Measurements from ENCODE around the gene ATP6V1B1. TPM values are rescaled to one million over a fixed set of nuclear protein-coding genes. Genes with fewer than 3 reads are reported as not detected.

ATP6V1B1 gene
- total RNA-seq, 4 donors from 2014 or later: 1.3 to 5.8 TPM; not detected in 2

- DNase-seq: peak in 1 of 3 donors; percentile 8
- H3K4me3 ChIP-seq: no peak overlapping the region
- no peak overlapping the region for H3K27ac ChIP-seq
- H3K4me1 ChIP-seq: peaks cover 0 to 10% (median 3%) of the 10 kb centered on the region in 4 donors
- H3K36me3 ChIP-seq: no peaks in the 10 kb centered on the region
- H3K9me3 ChIP-seq: no peaks in the 10 kb centered on the region
- TF ChIP-seq POLR2A (IDR thresholded peaks at IDR 0.05) (no peak), CTCF (IDR thresholded peaks at IDR 0.05) (no peak)
- H3K27me3 ChIP-seq: peaks cover 0 to 6% of the 10 kb centered on the region in 2 donors
Observed at GRCh38 chr2:70966681-70967080, 31.0 kb downstream of the ATP6V1B1 start.

- H3K36me3 ChIP-seq: no peaks in the 10 kb centered on the region
- H3K27me3 ChIP-seq: peaks cover 0 to 6% of the 10 kb centered on the region in 2 donors
- H3K4me1 ChIP-seq: peaks cover 0 to 10% (median 3%) of the 10 kb centered on the region in 4 donors
- no peak overlapping the region for H3K27ac ChIP-seq
- no peak overlapping the region for H3K4me3 ChIP-seq
- no peaks in the 10 kb centered on the region for H3K9me3 ChIP-seq
- peak in 1 of 3 donors; percentile 4 for DNase-seq
- TF ChIP-seq CTCF (IDR thresholded peaks at IDR 0.05): no peak
- no peak for TF ChIP-seq POLR2A (IDR thresholded peaks at IDR 0.05)
Observed at GRCh38 chr2:70967189-70967588, 31.5 kb downstream of the ATP6V1B1 start.

- no peak for TF ChIP-seq CTCF (IDR thresholded peaks at IDR 0.05)
- no peak for TF ChIP-seq POLR2A (IDR thresholded peaks at IDR 0.05)
- no peak for DNase-seq
- Histone ChIP-seq H3K4me3 (no peak overlapping the region), H3K36me3 (no peaks in the 10 kb centered on the region), H3K9me3 (no peaks in the 10 kb centered on the region), H3K27me3 (no peaks in the 10 kb centered on the region), H3K27ac (no peak overlapping the region), H3K4me1 (peaks cover 4 to 11% (median 9%) of the 10 kb centered on the region in 4 donors)
Observed at GRCh38 chr2:70974592-70974991, 38.9 kb downstream of the ATP6V1B1 start.

- no peaks in the 10 kb centered on the region for H3K27me3 ChIP-seq
- DNase-seq: no peak
- peaks cover 4 to 11% (median 9%) of the 10 kb centered on the region in 4 donors for H3K4me1 ChIP-seq
- no peak overlapping the region for H3K27ac ChIP-seq
- no peak overlapping the region for H3K4me3 ChIP-seq
- H3K36me3 ChIP-seq: no peaks in the 10 kb centered on the region
- TF ChIP-seq POLR2A (IDR thresholded peaks at IDR 0.05) (no peak), CTCF (IDR thresholded peaks at IDR 0.05) (no peak)
- no peaks in the 10 kb centered on the region for H3K9me3 ChIP-seq
Observed at GRCh38 chr2:70975237-70975636, 39.5 kb downstream of the ATP6V1B1 start.

GRCh38 chr2:70977605-70978205, 42.0 kb downstream of the ATP6V1B1 start:
- Histone ChIP-seq H3K4me1 (peaks cover 4 to 11% (median 9%) of the 10 kb centered on the region in 4 donors), H3K9me3 (no peaks in the 10 kb centered on the region), H3K27ac (peak overlapping the region; percentile 75 to 89 (median 80)), H3K4me3 (peak overlapping the region; percentile 46 to 65 (median 58)), H3K27me3 (no peaks in the 10 kb centered on the region), H3K36me3 (no peaks in the 10 kb centered on the region)
- TF ChIP-seq POLR2A (IDR thresholded peaks at IDR 0.05) (no peak), CTCF (IDR thresholded peaks at IDR 0.05) (no peak)
- peak in 2 of 3 donors; percentile 43 to 78 for DNase-seq
